ENCODE measurements around the gene ADAM22. TPM values are rescaled to one million over a fixed set of nuclear protein-coding genes. Genes with fewer than 3 reads are reported as not detected.

Gene ADAM22
- total RNA-seq, 1 donor from 2014 or later, result 2.7 TPM

GRCh38 chr7:88083883-88084282 is 149.8 kb downstream of the ADAM22 start:
- no peak for DNase-seq
- TF ChIP-seq, protein P1, sequence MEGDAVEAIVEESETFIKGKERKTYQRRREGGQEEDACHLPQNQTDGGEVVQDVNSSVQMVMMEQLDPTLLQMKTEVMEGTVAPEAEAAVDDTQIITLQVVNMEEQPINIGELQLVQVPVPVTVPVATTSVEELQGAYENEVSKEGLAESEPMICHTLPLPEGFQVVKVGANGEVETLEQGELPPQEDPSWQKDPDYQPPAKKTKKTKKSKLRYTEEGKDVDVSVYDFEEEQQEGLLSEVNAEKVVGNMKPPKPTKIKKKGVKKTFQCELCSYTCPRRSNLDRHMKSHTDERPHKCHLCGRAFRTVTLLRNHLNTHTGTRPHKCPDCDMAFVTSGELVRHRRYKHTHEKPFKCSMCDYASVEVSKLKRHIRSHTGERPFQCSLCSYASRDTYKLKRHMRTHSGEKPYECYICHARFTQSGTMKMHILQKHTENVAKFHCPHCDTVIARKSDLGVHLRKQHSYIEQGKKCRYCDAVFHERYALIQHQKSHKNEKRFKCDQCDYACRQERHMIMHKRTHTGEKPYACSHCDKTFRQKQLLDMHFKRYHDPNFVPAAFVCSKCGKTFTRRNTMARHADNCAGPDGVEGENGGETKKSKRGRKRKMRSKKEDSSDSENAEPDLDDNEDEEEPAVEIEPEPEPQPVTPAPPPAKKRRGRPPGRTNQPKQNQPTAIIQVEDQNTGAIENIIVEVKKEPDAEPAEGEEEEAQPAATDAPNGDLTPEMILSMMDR (IDR thresholded peaks at IDR 0.05), result no peak
- no peak overlapping the region for H3K4me3 ChIP-seq
- no peak overlapping the region for H3K27ac ChIP-seq
- H3K9me3 ChIP-seq, result no peaks in the 10 kb centered on the region
- ATAC-seq, result no peak
- intact Hi-C loops (cut with DNase I), result no loop called here
- no peaks in the 10 kb centered on the region for H3K4me1 ChIP-seq
- no peaks in the 10 kb centered on the region for H3K36me3 ChIP-seq
- no peaks in the 10 kb centered on the region for H3K27me3 ChIP-seq (ENCODE audit: low read depth)

GRCh38 chr7:88089561-88089960 is 155.5 kb downstream of the ADAM22 start:
- TF ChIP-seq, protein P1 (IDR thresholded peaks at IDR 0.05), result no peak
- no peak for ATAC-seq
- no peak overlapping the region for H3K4me3 ChIP-seq
- intact Hi-C loops (cut with DNase I), result no loop called here
- no peaks in the 10 kb centered on the region for H3K36me3 ChIP-seq
- no peaks in the 10 kb centered on the region for H3K27me3 ChIP-seq (ENCODE audit: low read depth)
- no peaks in the 10 kb centered on the region for H3K9me3 ChIP-seq
- H3K4me1 ChIP-seq, result no peaks in the 10 kb centered on the region
- no peak overlapping the region for H3K27ac ChIP-seq
- no peak for DNase-seq

- intact Hi-C loops (cut with DNase I), result no loop called here
- H3K4me1 ChIP-seq, result no peaks in the 10 kb centered on the region
- DNase-seq, result no peak
- H3K27me3 ChIP-seq (ENCODE audit: low read depth), result no peaks in the 10 kb centered on the region
- H3K36me3 ChIP-seq, result no peaks in the 10 kb centered on the region
- no peak overlapping the region for H3K27ac ChIP-seq
- no peak for ATAC-seq
- no peaks in the 10 kb centered on the region for H3K9me3 ChIP-seq
- TF ChIP-seq, protein P1 (IDR thresholded peaks at IDR 0.05), result no peak
- H3K4me3 ChIP-seq, result no peak overlapping the region
Measured at GRCh38 chr7:88090240-88090639, 156.2 kb downstream of the ADAM22 start.

DNA sequence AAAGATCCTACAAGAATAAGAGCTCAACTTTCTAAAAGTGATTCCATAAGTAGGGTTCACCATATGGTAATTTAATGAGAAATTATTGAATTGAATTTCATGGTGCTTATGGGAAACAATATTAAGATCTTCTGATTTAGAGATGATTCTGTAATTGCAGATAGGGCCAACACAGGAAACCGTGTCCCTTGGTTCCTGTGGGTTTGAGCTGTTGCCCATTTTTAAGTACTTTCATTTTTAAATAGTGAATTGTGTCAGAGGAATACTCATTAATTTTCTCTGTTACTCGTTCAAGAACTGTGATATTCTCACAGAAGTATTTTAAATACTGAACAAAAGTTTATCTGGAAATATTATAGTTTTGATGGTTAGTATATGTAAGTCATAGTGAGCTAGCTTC is 156.6 kb downstream of the ADAM22 start:
- TF ChIP-seq, protein P1 (IDR thresholded peaks at IDR 0.05), result no peak
- H3K27me3 ChIP-seq (ENCODE audit: low read depth), result no peaks in the 10 kb centered on the region
- no peak overlapping the region for H3K27ac ChIP-seq
- H3K4me1 ChIP-seq, result no peaks in the 10 kb centered on the region
- no peak for ATAC-seq
- intact Hi-C loops (cut with DNase I), result no loop called here
- no peak overlapping the region for H3K4me3 ChIP-seq
- H3K36me3 ChIP-seq, result no peaks in the 10 kb centered on the region
- no peak for DNase-seq
- no peaks in the 10 kb centered on the region for H3K9me3 ChIP-seq

DNA sequence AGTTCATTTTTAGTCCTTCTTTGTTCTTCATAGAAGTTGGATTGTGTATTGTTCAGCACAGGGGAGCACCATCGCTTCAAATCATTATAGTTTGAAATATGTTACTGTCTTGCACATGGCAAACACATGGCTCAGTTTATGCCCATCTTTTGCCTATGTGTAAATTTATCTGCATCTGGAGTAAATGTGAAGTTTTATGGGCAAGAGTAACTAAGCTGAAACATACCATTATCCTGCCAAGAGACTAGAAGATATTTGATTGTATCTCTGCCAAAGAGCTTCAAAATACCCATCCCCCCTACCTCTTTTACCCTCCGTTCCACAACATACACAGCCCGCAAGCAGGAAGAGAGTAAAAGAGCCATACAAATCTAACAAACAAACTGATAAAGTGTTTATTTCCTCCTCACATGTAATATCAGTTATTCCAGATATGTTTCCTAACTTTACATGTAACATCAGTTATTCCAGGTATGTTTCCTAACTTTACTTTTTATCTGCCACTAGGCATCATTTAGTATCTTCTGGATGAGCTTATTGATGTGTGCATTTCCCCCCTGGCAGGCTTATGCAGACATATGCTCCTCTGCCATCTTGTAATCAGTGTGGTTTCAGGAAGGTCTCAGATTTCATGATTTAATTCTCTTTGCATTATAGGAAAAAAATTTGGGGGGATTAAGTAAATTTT is 158.1 kb downstream of the ADAM22 start:
- H3K27me3 ChIP-seq (ENCODE audit: low read depth), result no peaks in the 10 kb centered on the region

More for the DNA sequence above, 158.1 kb downstream of the ADAM22 start:
- ATAC-seq (no peak), DNase-seq (no peak)
- Histone ChIP-seq H3K4me1 (no peaks in the 10 kb centered on the region), H3K27ac (no peak overlapping the region), H3K9me3 (no peaks in the 10 kb centered on the region), H3K4me3 (no peak overlapping the region), H3K36me3 (no peaks in the 10 kb centered on the region)
- intact Hi-C loops (cut with DNase I), result no loop called here
- TF ChIP-seq, protein P1 (IDR thresholded peaks at IDR 0.05), result no peak

Measured in lower lobe of right lung (tissue), 2 donors.